H1 (cell line): ENCODE results near the gene SOCS3. TPM values are rescaled to one million over a fixed set of nuclear protein-coding genes. Genes with fewer than 3 reads are reported as not detected.

Experiments
- CTCF ChIA-PET: fragments of 300-600 bp; sonication (Branson Sonifier 250); formaldehyde crosslinking; loops from one replicate; lab custom pipeline; 2021; ENCODE audit not compliant: partially characterized antibody; lab: Charles Lee
- POLR2A ChIA-PET: fragments of 300-600 bp; sonication (Branson Sonifier 250); formaldehyde crosslinking; loops from one replicate; lab custom pipeline; 2021; ENCODE audit warnings: inconsistent platforms; ENCODE audit not compliant: partially characterized antibody; lab: Charles Lee
- DNase-seq, 2 experiments: peaks; one replicate each; pipeline versions ENCODE4 v3.0.0 to v3.0.0-alpha.2; 2010 to 2022; ENCODE audit warnings: low spot score in 2 of 2, low read depth in 1 of 2, mixed read lengths in 1 of 2
- FAIRE-seq: peaks from 2 replicates; lab custom pipeline; 2011; peaks lifted over from hg19 to GRCh38; lab: Jason Lieb, UNC
- H2AFZ ChIP-seq: 2 replicates; pipeline ENCODE4 v1.8.1; 2012; ENCODE audit warnings: low read length, inconsistent platforms
- H2AK5ac ChIP-seq: 2 replicates; pipeline ENCODE4 v1.6.1; 2013; ENCODE audit warnings: low read depth, low read length
- H2BK120ac ChIP-seq: replicated peaks from 2 replicates; pipeline ENCODE3; 2013; ENCODE audit warnings: low read depth, low read length, inconsistent platforms
- H2BK12ac ChIP-seq: 2 replicates; pipeline ENCODE4 v1.6.1; 2013; ENCODE audit warnings: low read depth, low read length
- H2BK15ac ChIP-seq: 2 replicates; pipeline ENCODE4 v1.6.1; 2013; ENCODE audit warnings: low read length
- H2BK20ac ChIP-seq: 2 replicates; pipeline ENCODE4 v1.6.1; 2013; ENCODE audit warnings: low read length
- H2BK5ac ChIP-seq: 2 replicates; pipeline ENCODE4 v1.6.1; 2013; ENCODE audit warnings: low read depth, low read length
- H3K14ac ChIP-seq: 2 replicates; pipeline ENCODE4 v1.6.1; 2013; ENCODE audit warnings: inconsistent platforms; ENCODE audit not compliant: insufficient read length
- H3K18ac ChIP-seq: 2 replicates; pipeline ENCODE4 v1.6.1; 2013; ENCODE audit warnings: low read length; ENCODE audit errors: extremely low read depth
- H3K23ac ChIP-seq: 2 replicates; pipeline ENCODE4 v1.6.1; 2013; ENCODE audit warnings: inconsistent platforms; ENCODE audit not compliant: insufficient read length
- H3K23me2 ChIP-seq: 2 replicates; pipeline ENCODE4 v1.6.1; 2013; ENCODE audit warnings: low read depth, low read length
- H3K27ac ChIP-seq: 2 replicates; pipeline ENCODE4 v1.6.1; 2011; ENCODE audit warnings: low read depth, low read length, inconsistent platforms
- H3K27me3 ChIP-seq, 4 experiments: replicated peaks in 1 of 4; 1 replicate in 1 of 4; 2 replicates in 3 of 4; pipeline versions ENCODE4 v1.6.1 to v1.8.1; 2011 to 2013; ENCODE audit warnings: low read length in 3 of 4, mild to moderate bottlenecking in 3 of 4, inconsistent platforms in 2 of 4, mixed read lengths in 2 of 4, moderate library complexity in 1 of 4; ENCODE audit not compliant: control insufficient read depth in 3 of 4, insufficient read depth in 3 of 4; ENCODE audit errors: extremely low read depth in 1 of 4
- H3K36me3 ChIP-seq, 4 experiments: 2 replicates each; pipeline versions ENCODE4 v1.6.1 to v1.8.1; 2011 to 2013; ENCODE audit warnings: mild to moderate bottlenecking in 4 of 4, low read length in 3 of 4, moderate library complexity in 2 of 4, control low read depth in 1 of 4, inconsistent platforms in 1 of 4; ENCODE audit not compliant: insufficient read depth in 4 of 4, control insufficient read depth in 2 of 4
- H3K4ac ChIP-seq: replicated peaks from 2 replicates; pipeline ENCODE3; 2013; ENCODE audit warnings: low read length, low read depth, mixed read lengths, inconsistent platforms; ENCODE audit not compliant: insufficient read length
- H3K4me1 ChIP-seq, 4 experiments: replicated peaks in 1 of 4; 1 replicate in 1 of 4; 2 replicates in 3 of 4; pipeline versions ENCODE4 v1.6.1 to v1.8.1; 2011 to 2013; ENCODE audit warnings: low read length in 3 of 4, inconsistent platforms in 2 of 4, mixed read lengths in 1 of 4; ENCODE audit not compliant: insufficient read depth in 4 of 4, control insufficient read depth in 3 of 4
- H3K4me2 ChIP-seq, 2 experiments: 2 replicates each; pipeline versions ENCODE4 v1.6.1 to v1.8.1; 2011 to 2013; ENCODE audit warnings: low read depth in 2 of 2, low read length in 2 of 2, control low read depth in 1 of 2, inconsistent platforms in 1 of 2, mild to moderate bottlenecking in 1 of 2; ENCODE audit not compliant: insufficient read depth in 1 of 2
- H3K4me3 ChIP-seq, 4 experiments: fragments of 200-600, 300-600 bp in 1 of 4; sonication (generic), shearing (Covaris generic), sonication (Bioruptor Twin) in 1 of 4; 2 replicates each; pipeline versions ENCODE4 v1.5.1 to v1.8.1; 2011 to 2016; ENCODE audit warnings: low read length in 4 of 4, low read depth in 3 of 4, control low read depth in 2 of 4, inconsistent platforms in 2 of 4, mild to moderate bottlenecking in 2 of 4, mixed read lengths in 1 of 4, moderate library complexity in 1 of 4; ENCODE audit not compliant: insufficient read depth in 2 of 4; ENCODE audit errors: extremely low read depth in 1 of 4
- H3K56ac ChIP-seq: replicated peaks from 2 replicates; pipeline ENCODE3; 2013; ENCODE audit warnings: low read depth, mild to moderate bottlenecking, mixed read lengths, low read length, inconsistent platforms; ENCODE audit not compliant: insufficient read length
- H3K79me1 ChIP-seq: 2 replicates; pipeline ENCODE4 v1.6.1; 2013; ENCODE audit warnings: low read depth, low read length, control low read depth
- H3K79me2 ChIP-seq, 2 experiments: 2 replicates each; pipeline versions ENCODE4 v1.6.1 to v1.8.1; 2012 to 2013; ENCODE audit warnings: low read length in 2 of 2, mild to moderate bottlenecking in 2 of 2, inconsistent platforms in 1 of 2; ENCODE audit not compliant: insufficient read depth in 2 of 2, control insufficient read depth in 1 of 2
- H3K9ac ChIP-seq, 4 experiments: replicated peaks in 1 of 4; 1 replicate in 1 of 4; 2 replicates in 3 of 4; pipeline versions ENCODE4 v1.6.1 to v1.8.1; 2011 to 2013; ENCODE audit warnings: low read depth in 3 of 4, low read length in 3 of 4, control low read depth in 2 of 4, mild to moderate bottlenecking in 2 of 4, moderate library complexity in 2 of 4, inconsistent platforms in 1 of 4; ENCODE audit errors: extremely low read depth in 1 of 4
- H3K9me3 ChIP-seq, 2 experiments: 2 replicates each; pipeline versions ENCODE4 v1.6.1 to v1.8.1; 2012 to 2013; ENCODE audit warnings: mild to moderate bottlenecking in 2 of 2, moderate library complexity in 2 of 2, control low read depth in 1 of 2, inconsistent platforms in 1 of 2, low read depth in 1 of 2, low read length in 1 of 2, mixed read lengths in 1 of 2; ENCODE audit not compliant: insufficient read depth in 2 of 2
- H4K20me1 ChIP-seq, 2 experiments: replicated peaks in 1 of 2; 2 replicates each; pipeline versions ENCODE3 to v1.8.1; 2011 to 2013; ENCODE audit warnings: inconsistent platforms in 2 of 2, low read length in 2 of 2, mild to moderate bottlenecking in 1 of 2; ENCODE audit not compliant: insufficient read depth in 2 of 2, control insufficient read depth in 1 of 2
- H4K5ac ChIP-seq: 2 replicates; pipeline ENCODE4 v1.6.1; 2013; ENCODE audit warnings: low read length, low read depth, mixed read lengths, inconsistent platforms; ENCODE audit not compliant: insufficient read length
- H4K8ac ChIP-seq: 2 replicates; pipeline ENCODE4 v1.8.0; 2013; ENCODE audit warnings: mild to moderate bottlenecking, moderate library complexity, low read length, inconsistent platforms; ENCODE audit not compliant: insufficient read depth; ENCODE audit errors: extremely low read depth
- H4K91ac ChIP-seq: replicated peaks from 2 replicates; pipeline ENCODE3; 2013; ENCODE audit warnings: low read length, mixed read lengths, inconsistent platforms; ENCODE audit not compliant: insufficient read length
- ASH2L ChIP-seq: fragments of 200-600, 300-600 bp; sonication (generic); IDR thresholded peaks from one replicate; pipeline ENCODE4 v1.7.1; 2017; ENCODE audit warnings: low read length
- BACH1 ChIP-seq: IDR thresholded peaks from 2 replicates; pipeline ENCODE4 v1.6.1; 2012; ENCODE audit warnings: low read length, improper control_type of control experiment
- CTCF ChIP-seq, 3 experiments: IDR thresholded peaks; 1 replicate in 2 of 3; 2 replicates in 1 of 3; pipeline versions ENCODE4 v1.5.1 to v1.6.1; 2011; ENCODE audit warnings: low read length in 3 of 3, mild to moderate bottlenecking in 3 of 3, inconsistent platforms in 2 of 3, low read depth in 1 of 3, moderate library complexity in 1 of 3; ENCODE audit not compliant: insufficient read depth in 1 of 3; ENCODE audit errors: control extremely low read depth in 1 of 3
- RBBP5 ChIP-seq: IDR thresholded peaks from 2 replicates; pipeline ENCODE4 v1.7.1; 2012; ENCODE audit warnings: low read depth, mild to moderate bottlenecking, inconsistent platforms, low read length, moderate library complexity, borderline replicate concordance
- SIN3A ChIP-seq, 2 experiments: IDR thresholded peaks in 1 of 2; conservative IDR thresholded peaks in 1 of 2; 2 replicates each; pipeline ENCODE4 v1.6.1; 2011 to 2012; ENCODE audit warnings: low read length in 2 of 2, improper control_type of control experiment in 1 of 2, low read depth in 1 of 2, mild to moderate bottlenecking in 1 of 2
- SUZ12 ChIP-seq: fragments of 200-600 bp; sonication (generic); IDR thresholded peaks from 2 replicates; pipeline ENCODE4 v1.6.1; 2012; ENCODE audit warnings: mild to moderate bottlenecking, inconsistent platforms, low read length, moderate library complexity, mixed read lengths
- WGBS, 2 experiments: shearing (Covaris generic) in 1 of 2; methylation state at CpG; one replicate each; pipeline versions ENCODE4 v1.1.6 to v1.1.7; 2013 to 2015; ENCODE audit warnings: low lambda C conversion rate in 2 of 2, mixed read lengths in 2 of 2, inconsistent platforms in 1 of 2, low coverage in 1 of 2, missing lambda C conversion rate in 1 of 2; ENCODE audit not compliant: insufficient replicate concordance in 2 of 2, insufficient coverage in 1 of 2, insufficient read length in 1 of 2; ENCODE audit errors: extremely low coverage in 1 of 2, missing lambda C conversion rate in 1 of 2; 5-methylcytosine and 5-hydroxymethylcytosine counted together
- polyA plus RNA-seq, 7 experiments: library from polyadenylated mRNA; depleted of rRNA in 3 of 7; stranded (reverse) in 5 of 7; unstranded in 2 of 7; fragments of >200 nt in 5 of 7; fragments of 200-250 nt in 2 of 7; gene quantifications; 1 replicate in 5 of 7; 2 replicates in 1 of 7; 4 replicates in 1 of 7; pipeline versions ENCODE4 v1.2.1 to v1.2.3, GENCODE V29; 2011 to 2013; ENCODE audit warnings: missing spikeins in 2 of 7, mixed read lengths in 2 of 7
- total RNA-seq: library from RNA; stranded (reverse); fragmentation: NEBNext Ultra II Directional; extraction: Animal tissue kit (Norgen Biotek cat#: 25700); gene quantifications from 2 replicates; pipeline ENCODE4 v1.2.1, GENCODE V29; 2021

SOCS3 gene
- total and polyA plus RNA-seq, 2 of the 8 experiments (the other 6 are each of a cell fraction or from before 2014, with no cell fraction given) = 10.1 to 47.9 TPM

- Histone ChIP-seq H2BK5ac (no peak overlapping the region), H3K4me1 (peaks cover 13 to 48% (median 32%) of the 10 kb centered on the region in 4 experiments), H3K23ac (no peak overlapping the region), H3K18ac (peak overlapping the region; percentile 71; the same call in 1 of the 2 replicates), H3K23me2 (peaks cover 14% of the 10 kb centered on the region), H3K9ac (peak overlapping the region in 3 of 4 experiments; percentile 17 to 89 (median 20); a peak in 3 of 7 replicates), H3K56ac (peak overlapping the region; percentile 26), H3K27me3 (peaks cover 0 to 27% (median 12%) of the 10 kb centered on the region in 4 experiments; a peak in 4 of 7 replicates), H4K20me1 (peaks cover 16 to 21% of the 10 kb centered on the region in 2 experiments), H3K4me3 (peak overlapping the region; percentile 66 to 81 (median 77)), H3K4me2 (peak overlapping the region; percentile 66 to 80), H2BK120ac (no peak overlapping the region), H2BK20ac (no peak overlapping the region), H2AFZ (no peak overlapping the region), H3K36me3 (peaks cover 2 to 19% (median 7%) of the 10 kb centered on the region in 4 experiments; a peak in 5 of 8 replicates), H3K79me1 (no peaks in the 10 kb centered on the region), H3K79me2 (peaks cover 8 to 28% of the 10 kb centered on the region in 2 experiments; a peak in 3 of 4 replicates), H3K4ac (peak overlapping the region; percentile 75), H2BK12ac (peak overlapping the region; percentile 27; the same call in 1 of the 2 replicates), H3K9me3 (no peaks in the 10 kb centered on the region), H4K8ac (peak overlapping the region; percentile 72; the same call in 1 of the 2 replicates), H4K91ac (peak overlapping the region; percentile 46), H4K5ac (no peak overlapping the region), H3K14ac (no peak overlapping the region), H3K27ac (no peak overlapping the region), H2BK15ac (0 out of 2 replicates have a peak overlapping the region, but pooled peaks have one; percentile 95), H2AK5ac (no peak overlapping the region)
- DNase-seq (no peak), FAIRE-seq (no peak)
- ChIA-PET POLR2A (interaction anchor here (0.7 to 4.9 kb wide), 13 partner anchors 9 to 61 kb away, joined by 3 to 29 read pairs (median 7); no protein-coding TSS in a partner anchor), CTCF (interaction anchor here (0.7 to 20.5 kb wide), 11 partner anchors 9 to 108 kb away, joined by 3 to 257 read pairs (median 4); no protein-coding TSS in a partner anchor)
- 9% methylated on average over 61 of the region's 72 CpGs; no CpG with 5 or more reads in 1 of the 2 experiments for WGBS, 2 experiments
- TF ChIP-seq ASH2L = peak; percentile 33
- peak; percentile 1; the same call in 1 of the 2 replicates for TF ChIP-seq RBBP5
- no peak for TF ChIP-seq BACH1
- 0 out of 4 replicates have a peak, but pooled peaks of 1 of the 2 experiments have one; percentile 3 for TF ChIP-seq SIN3A (conservative IDR thresholded peaks at IDR 0.05 in 1 of 2, IDR thresholded peaks at IDR 0.05 in 1 of 2; ENCODE audit: low read depth in 1 of 2, low read length in 2 of 2)
- peak; percentile 58 for TF ChIP-seq SUZ12
- TF ChIP-seq CTCF (IDR thresholded peaks at IDR 0.05; ENCODE audit: control extremely low read depth in 1 of 3, insufficient read depth in 1 of 3, low read depth in 1 of 3, low read length in 3 of 3) = no peak
These were observed 1.1 kb downstream of the SOCS3 start for GRCh38 chr17:78358538-78359320.
